ENCODE measurements around the gene DDR2. TPM values are rescaled to one million over a fixed set of nuclear protein-coding genes. Genes with fewer than 3 reads are reported as not detected.
"Not testable (repeated sequence)": the region's sequence is repeated elsewhere in the genome, so short reads cannot be mapped to it uniquely, and the experiment has no call there.

DDR2 gene
- total RNA-seq, 1 donor from 2014 or later: 0.33 TPM

GRCh38 chr1:162765788-162766187 is 133.5 kb downstream of the DDR2 start:
- no peaks in the 10 kb centered on the region for H3K9me3 Mint-ChIP-seq (ENCODE audit: unreplicated experiment)
- no peak for TF ChIP-seq CTCF (IDR thresholded peaks at IDR 0.05; ENCODE audit: unreplicated experiment)
- H3K27ac Mint-ChIP-seq (ENCODE audit: unreplicated experiment): no peak overlapping the region

DNA sequence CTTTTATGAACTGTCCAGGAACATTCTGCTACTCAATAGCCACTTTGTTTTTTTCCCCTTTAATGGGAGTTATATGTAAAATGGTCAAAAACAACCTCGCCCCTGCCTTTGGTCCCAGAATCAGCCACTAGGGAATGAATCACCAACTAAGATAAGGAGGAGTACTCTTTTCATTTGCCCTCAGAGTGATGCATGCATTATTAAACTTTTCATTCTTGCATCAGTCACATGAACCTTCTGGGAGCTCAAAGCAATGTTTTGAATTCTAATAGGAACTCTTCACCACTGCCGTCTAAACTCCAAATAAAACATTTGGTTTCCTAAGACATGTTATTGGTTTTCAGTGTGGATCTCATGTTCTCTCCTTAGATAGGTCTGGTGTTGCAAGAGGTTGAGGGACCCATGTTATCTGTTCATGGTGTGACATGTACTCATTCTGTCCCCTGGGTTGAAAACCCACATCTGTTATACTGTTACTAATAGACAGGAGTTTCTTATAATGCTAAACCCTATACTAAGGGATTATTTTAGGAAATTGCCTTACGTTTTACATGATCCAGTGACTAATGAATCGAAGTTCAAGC is 140.4 kb downstream of the DDR2 start:
- Mint-ChIP-seq H3K9me3 (ENCODE audit: unreplicated experiment) (no peaks in the 10 kb centered on the region), H3K27ac (ENCODE audit: unreplicated experiment) (no peak overlapping the region), H3K27me3 (ENCODE audit: unreplicated experiment) (no peaks in the 10 kb centered on the region), H3K4me3 (ENCODE audit: unreplicated experiment) (no peak overlapping the region), H3K4me1 (ENCODE audit: unreplicated experiment) (no peaks in the 10 kb centered on the region), H3K36me3 (ENCODE audit: low read depth, unreplicated experiment) (no peaks in the 10 kb centered on the region)
- TF ChIP-seq CTCF (IDR thresholded peaks at IDR 0.05; ENCODE audit: unreplicated experiment): no peak
- DNase-seq (ENCODE audit: low spot score): no peak

More at GRCh38 chr1:162765788-162766187, 133.5 kb downstream of the DDR2 start:
- Mint-ChIP-seq H3K27me3 (ENCODE audit: unreplicated experiment) (no peaks in the 10 kb centered on the region), H3K4me3 (ENCODE audit: unreplicated experiment) (no peak overlapping the region), H3K36me3 (ENCODE audit: low read depth, unreplicated experiment) (no peaks in the 10 kb centered on the region), H3K4me1 (ENCODE audit: unreplicated experiment) (no peaks in the 10 kb centered on the region)
- DNase-seq (ENCODE audit: low spot score): no peak

DNA sequence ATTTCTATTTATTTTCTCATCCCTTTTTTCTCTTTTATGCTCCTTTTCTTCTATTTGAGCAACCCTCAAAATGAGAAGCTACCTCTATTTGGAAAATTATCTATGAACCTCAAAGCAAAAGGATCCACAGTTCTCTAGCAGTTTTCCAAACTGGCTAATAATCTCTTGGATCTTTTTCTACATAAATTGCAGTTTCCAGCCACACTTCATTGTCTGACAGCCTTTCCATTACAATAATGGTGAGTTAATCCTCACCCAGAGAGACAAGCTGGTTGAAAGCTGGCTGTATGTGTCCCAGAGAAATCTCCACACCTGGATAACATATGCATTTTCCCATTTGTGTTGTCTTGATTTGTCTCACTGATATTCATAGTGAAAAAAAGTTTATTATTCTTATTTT is 141.7 kb downstream of the DDR2 start:
- no peaks in the 10 kb centered on the region for H3K27me3 Mint-ChIP-seq (ENCODE audit: unreplicated experiment)
- TF ChIP-seq CTCF (IDR thresholded peaks at IDR 0.05; ENCODE audit: unreplicated experiment): no peak
- no peak for DNase-seq (ENCODE audit: low spot score)
- H3K36me3 Mint-ChIP-seq (ENCODE audit: low read depth, unreplicated experiment): no peaks in the 10 kb centered on the region
- no peak overlapping the region for H3K27ac Mint-ChIP-seq (ENCODE audit: unreplicated experiment)
- no peaks in the 10 kb centered on the region for H3K4me1 Mint-ChIP-seq (ENCODE audit: unreplicated experiment)
- no peaks in the 10 kb centered on the region for H3K9me3 Mint-ChIP-seq (ENCODE audit: unreplicated experiment)
- no peak overlapping the region for H3K4me3 Mint-ChIP-seq (ENCODE audit: unreplicated experiment)

DNA sequence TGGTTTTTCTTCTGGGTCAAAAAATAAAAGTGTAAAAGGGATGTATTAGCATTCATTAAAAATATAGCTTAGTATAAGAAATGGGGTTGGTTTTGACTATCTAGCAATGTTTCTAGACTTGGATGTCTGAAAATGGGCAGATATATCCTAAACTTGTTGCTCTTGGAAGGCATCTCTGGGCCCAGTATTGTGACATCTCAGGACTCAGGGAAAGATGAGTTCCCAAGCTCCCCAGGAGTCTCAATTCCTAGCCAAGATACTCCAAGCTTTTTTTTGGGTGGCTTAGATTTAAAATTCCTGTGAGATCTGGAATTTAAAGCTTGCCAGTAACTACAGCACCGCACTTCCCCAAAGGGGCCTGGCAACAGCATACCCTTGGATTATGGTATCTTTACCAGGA is 146.8 kb downstream of the DDR2 start:
- Mint-ChIP-seq H3K4me3 (ENCODE audit: unreplicated experiment) (no peak overlapping the region), H3K36me3 (ENCODE audit: low read depth, unreplicated experiment) (no peaks in the 10 kb centered on the region), H3K27me3 (ENCODE audit: unreplicated experiment) (peaks cover 4% of the 10 kb centered on the region), H3K9me3 (ENCODE audit: unreplicated experiment) (no peaks in the 10 kb centered on the region), H3K4me1 (ENCODE audit: unreplicated experiment) (peaks cover 3% of the 10 kb centered on the region), H3K27ac (ENCODE audit: unreplicated experiment) (no peak overlapping the region)
- TF ChIP-seq CTCF (IDR thresholded peaks at IDR 0.05; ENCODE audit: unreplicated experiment): no peak
- DNase-seq (ENCODE audit: low spot score): no peak

DNA sequence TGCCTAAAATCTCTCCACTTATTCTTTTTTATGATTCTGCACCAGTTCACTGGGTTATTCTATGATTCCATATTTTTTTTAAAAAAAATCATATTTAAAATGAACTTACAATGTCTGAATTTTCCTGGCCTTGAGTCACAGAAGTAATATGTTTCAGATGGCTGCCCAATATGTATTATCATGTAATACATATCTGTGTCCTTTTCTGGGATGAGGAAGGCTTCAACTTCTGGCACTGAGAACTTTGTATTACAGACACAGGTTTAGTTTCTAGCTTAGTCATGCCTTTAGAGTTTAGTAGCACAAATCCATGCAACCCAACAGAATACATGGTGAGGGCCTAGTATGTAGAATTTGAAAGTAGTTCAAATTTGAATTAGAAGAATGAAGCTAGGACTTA is 150.4 kb downstream of the DDR2 start:
- TF ChIP-seq CTCF (IDR thresholded peaks at IDR 0.05; ENCODE audit: unreplicated experiment): no peak
- H3K27me3 Mint-ChIP-seq (ENCODE audit: unreplicated experiment): peaks cover 4% of the 10 kb centered on the region
- DNase-seq (ENCODE audit: low spot score): no peak
- H3K4me1 Mint-ChIP-seq (ENCODE audit: unreplicated experiment): peaks cover 9% of the 10 kb centered on the region
- H3K36me3 Mint-ChIP-seq (ENCODE audit: low read depth, unreplicated experiment): no peaks in the 10 kb centered on the region
- H3K9me3 Mint-ChIP-seq (ENCODE audit: unreplicated experiment): no peaks in the 10 kb centered on the region
- H3K27ac Mint-ChIP-seq (ENCODE audit: unreplicated experiment): no peak overlapping the region
- H3K4me3 Mint-ChIP-seq (ENCODE audit: unreplicated experiment): no peak overlapping the region

DNA sequence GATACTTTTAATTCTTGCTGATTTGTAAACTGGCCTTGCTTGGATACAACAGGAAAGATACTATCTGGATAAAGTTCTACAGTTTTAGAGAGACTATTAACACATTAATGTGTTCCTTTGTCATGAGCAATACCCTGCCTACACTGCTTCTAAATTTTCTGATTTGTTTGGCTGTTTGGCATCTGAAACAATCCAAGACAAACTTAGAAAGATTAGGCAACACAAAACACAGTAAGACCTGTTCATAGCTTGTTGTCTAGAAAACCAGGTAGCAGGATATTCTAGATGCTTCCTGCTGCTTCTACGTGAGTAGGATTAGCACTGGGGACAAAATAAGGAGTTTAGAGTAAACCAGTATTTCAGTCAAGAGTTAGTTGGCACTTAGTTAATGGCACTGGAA is 152.7 kb downstream of the DDR2 start:
- not testable (repeated sequence) for H3K27me3 Mint-ChIP-seq (ENCODE audit: unreplicated experiment); H3K9me3 Mint-ChIP-seq (ENCODE audit: unreplicated experiment); H3K4me1 Mint-ChIP-seq (ENCODE audit: unreplicated experiment); DNase-seq (ENCODE audit: low spot score); H3K27ac Mint-ChIP-seq (ENCODE audit: unreplicated experiment); H3K4me3 Mint-ChIP-seq (ENCODE audit: unreplicated experiment); H3K36me3 Mint-ChIP-seq (ENCODE audit: low read depth, unreplicated experiment)

DNA sequence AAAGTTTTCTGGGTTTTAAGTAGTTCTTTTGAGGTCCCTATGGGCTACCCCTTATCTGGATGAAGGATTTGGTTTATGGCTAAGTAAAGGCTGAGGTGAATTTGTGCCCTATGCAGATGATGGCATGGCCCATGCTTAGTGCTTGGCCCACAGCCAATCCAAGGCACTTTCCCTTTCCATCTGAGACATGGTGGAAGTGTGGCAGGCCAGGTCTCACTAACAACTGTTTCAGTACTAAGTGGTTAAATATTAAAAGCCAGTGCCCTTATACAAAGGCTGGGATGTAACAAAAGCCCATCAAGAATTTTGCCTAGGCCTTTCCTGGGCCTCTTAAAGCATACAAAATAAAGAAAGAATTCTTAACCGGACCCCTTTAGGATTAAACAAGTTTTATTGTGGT is 156.5 kb downstream of the DDR2 start:
- not testable (repeated sequence) for H3K36me3 Mint-ChIP-seq (ENCODE audit: low read depth, unreplicated experiment); H3K27me3 Mint-ChIP-seq (ENCODE audit: unreplicated experiment); H3K4me1 Mint-ChIP-seq (ENCODE audit: unreplicated experiment); H3K9me3 Mint-ChIP-seq (ENCODE audit: unreplicated experiment); DNase-seq (ENCODE audit: low spot score); H3K27ac Mint-ChIP-seq (ENCODE audit: unreplicated experiment); H3K4me3 Mint-ChIP-seq (ENCODE audit: unreplicated experiment)
